HG03571 (cell line): Measurements from ENCODE around the gene NOSTRIN.
"Not testable (repeated sequence)": the region's sequence is repeated elsewhere in the genome, so short reads cannot be mapped to it uniquely, and the experiment has no call there.

ENCODE experiments used
- ATAC-seq: cut with Tn5 transposase; IDR thresholded peaks from one replicate; pipeline ENCODE4 v1.9.1; 2021; ENCODE audit not compliant: unreplicated experiment

The NOSTRIN gene, protein sequence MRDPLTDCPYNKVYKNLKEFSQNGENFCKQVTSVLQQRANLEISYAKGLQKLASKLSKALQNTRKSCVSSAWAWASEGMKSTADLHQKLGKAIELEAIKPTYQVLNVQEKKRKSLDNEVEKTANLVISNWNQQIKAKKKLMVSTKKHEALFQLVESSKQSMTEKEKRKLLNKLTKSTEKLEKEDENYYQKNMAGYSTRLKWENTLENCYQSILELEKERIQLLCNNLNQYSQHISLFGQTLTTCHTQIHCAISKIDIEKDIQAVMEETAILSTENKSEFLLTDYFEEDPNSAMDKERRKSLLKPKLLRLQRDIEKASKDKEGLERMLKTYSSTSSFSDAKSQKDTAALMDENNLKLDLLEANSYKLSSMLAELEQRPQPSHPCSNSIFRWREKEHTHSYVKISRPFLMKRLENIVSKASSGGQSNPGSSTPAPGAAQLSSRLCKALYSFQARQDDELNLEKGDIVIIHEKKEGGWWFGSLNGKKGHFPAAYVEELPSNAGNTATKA

DNA sequence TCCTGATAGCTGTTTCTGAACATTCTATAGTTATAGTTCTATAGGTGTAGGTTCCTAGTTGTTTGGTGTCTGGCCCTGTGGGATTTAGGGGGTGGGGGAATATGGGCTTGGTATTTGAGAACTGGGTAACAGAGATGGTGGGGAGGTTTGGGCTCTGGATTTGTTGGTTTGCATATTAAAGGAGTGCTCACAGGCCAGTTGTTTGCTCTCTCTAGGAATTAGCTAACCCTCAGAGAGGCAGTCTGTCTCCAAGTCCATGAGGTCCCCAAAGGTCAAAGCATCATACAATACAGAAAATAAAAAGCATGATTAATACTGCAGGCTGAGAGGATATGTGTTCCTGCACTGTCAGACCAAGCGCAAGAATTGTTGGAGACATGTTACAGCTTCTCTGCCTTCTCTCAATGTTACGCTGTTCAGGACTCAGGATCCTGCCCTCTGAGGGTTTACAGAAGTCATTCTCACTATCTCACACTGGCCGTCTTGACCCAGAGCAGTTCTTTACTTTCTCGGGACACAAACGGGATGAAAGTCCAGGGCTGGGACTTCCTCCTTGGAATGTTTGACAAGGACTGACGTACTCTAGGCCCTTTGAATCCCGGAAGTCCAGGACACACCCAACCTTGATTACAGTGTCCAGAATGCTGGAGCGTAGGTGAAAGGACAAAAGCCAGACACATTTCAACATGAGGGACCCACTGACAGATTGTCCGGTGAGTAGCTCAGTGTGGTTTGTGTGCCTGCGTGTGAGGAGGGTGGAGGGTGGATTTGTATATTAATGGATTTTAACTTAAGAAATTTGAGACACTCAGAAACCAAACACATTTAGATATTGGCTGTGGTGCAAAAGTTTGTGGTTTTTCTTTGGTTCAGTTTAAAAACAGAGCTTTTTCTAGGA is at the start of gene NOSTRIN:
Gene NOSTRIN, plus strand, starts transcription at position 677 of the 898 bp plus-strand sequence. Its CDS starts 10 bp downstream, at position 687.
- ATAC-seq: no peak

DNA sequence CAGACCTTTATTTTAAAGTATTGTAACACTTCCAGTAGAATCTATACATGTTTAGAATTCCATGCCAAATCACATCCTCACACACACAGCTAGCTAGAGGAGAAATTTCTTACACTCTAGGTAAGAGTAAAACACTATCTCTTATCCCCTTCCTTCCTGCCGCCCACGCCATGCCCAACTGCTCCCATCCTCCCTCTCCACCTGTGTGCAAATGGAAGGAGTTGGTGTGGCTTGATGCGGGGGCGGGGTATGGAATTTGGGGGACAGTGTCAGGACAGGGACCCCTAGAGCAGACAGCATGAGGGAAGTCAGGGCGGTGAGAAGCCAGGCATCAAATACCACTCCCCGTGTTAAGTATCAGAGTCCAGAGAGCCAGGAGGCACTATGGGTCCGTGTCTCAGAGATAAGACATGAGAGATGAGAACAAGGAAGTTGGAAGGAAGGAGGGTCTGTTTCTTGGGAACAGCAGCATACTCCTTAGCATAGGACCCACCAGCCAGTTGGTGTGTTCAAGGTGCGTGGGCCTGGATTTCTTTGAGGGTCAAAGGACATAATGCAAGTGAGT is 48.6 kb upstream of the NOSTRIN start:
- ATAC-seq: no peak

DNA sequence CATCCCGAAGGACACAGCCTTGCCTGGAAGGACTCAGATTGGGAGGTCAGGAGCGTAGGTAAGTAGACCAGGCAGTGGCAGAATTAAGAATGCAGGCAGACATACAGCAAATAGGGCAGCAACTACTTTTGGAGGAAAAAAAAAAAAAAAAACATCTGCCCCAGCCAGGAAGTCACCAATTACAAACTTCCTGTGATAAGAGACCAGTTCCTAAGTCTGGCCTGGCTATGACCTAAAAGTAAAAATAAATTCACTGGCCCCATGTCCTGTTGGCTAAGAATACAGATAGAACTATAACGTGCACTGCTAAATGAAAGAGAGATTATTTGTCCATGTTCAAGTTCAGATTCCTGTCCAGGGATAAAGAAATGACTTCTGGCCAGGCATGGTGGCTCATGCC is 45.2 kb upstream of the NOSTRIN start:
- ATAC-seq: no peak

DNA sequence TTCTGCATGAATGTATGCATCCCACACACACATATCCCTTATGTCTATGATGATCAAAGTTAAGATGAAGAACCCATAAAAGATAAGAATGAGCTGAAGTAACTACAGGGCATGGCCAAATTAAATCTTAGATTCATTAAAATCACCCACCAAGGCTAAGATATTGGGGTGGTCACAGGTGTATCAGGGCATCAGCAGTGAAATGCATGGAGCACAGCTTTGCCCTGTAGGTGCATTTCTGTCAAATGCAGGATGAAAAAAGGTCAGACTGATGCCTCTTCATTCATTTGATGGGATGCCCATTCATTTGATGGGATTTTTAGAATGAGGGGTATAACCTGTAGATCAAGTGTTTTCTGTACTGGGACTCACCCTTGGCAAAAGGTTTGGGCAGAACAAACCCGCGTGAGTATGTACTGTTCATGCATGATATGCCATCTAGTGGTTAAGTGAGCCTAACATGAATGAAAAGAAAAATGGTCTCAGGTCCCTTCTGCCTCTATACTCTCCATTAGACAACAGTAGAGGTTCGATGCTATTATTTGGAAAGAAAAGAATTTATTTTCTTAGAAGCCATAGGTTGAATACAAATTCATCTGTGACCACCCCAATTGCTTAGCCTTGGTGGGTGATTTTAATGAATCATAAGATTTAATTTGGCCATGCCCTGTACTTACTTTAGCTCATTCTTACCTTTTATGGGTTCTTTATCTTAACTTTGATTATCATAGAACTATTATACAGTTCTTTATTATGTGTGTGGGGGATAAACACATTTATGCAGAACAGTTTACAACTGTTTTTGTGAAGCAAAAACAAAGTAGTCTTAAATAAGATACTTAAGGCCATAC is 43.2 kb upstream of the NOSTRIN start:
- ATAC-seq: peak; percentile 81

DNA sequence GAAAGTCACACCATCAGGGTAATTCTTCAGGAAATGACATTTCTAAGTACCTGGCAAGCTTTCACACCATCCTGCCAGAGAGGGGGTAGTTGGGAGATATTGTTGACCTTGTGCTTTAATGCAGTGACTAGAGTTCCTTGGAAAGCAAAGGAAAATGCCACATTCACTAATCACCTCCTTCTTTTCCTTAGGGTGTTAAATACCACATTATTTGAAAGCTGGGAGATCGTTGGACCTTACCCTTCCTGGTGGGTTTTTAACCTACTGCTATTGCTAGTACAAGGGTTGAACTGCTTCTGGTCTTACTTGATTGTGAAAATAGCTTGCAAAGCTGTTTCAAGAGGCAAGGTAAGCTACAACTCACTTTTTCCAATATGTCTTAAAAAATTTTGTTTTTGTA is 37.0 kb upstream of the NOSTRIN start:
- no peak for ATAC-seq

DNA sequence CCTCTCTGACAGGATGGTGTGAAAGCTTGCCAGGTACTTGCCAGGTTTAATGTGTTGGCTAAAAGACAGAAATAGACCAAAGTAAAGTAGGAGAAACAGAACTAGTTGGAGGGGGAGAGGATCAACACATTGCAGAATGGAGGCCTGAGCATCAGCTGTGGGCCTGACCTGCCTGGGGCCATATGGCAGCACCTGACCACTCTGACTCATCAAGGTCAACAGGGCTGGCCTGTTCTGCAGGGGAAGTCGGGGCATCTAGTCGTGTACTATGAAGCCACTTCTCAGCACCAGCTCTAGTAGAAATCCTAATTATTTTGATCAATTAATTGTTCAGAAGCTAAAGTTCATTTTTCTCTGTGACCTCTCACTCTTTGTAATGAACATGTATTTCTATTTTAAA is 35.8 kb upstream of the NOSTRIN start:
- no peak for ATAC-seq

DNA sequence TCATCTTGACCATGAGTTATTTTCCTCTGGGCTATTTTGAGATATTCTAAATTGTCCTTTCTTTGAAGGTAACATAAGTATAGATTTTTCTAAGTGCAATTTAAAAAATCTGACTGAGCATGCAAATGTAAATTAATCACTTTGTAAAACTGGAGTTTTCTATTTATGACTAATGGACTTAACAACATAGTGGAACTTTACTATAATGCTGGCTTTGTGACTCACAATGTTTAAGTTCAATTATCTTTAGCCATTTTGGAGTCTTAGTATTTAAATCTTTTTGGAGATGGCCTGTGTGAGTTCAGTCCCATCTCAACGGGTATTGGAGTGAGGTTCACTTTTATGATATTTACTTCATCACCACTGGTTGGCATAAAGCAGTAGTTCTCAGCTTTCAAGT is 35.2 kb upstream of the NOSTRIN start:
- no peak for ATAC-seq

DNA sequence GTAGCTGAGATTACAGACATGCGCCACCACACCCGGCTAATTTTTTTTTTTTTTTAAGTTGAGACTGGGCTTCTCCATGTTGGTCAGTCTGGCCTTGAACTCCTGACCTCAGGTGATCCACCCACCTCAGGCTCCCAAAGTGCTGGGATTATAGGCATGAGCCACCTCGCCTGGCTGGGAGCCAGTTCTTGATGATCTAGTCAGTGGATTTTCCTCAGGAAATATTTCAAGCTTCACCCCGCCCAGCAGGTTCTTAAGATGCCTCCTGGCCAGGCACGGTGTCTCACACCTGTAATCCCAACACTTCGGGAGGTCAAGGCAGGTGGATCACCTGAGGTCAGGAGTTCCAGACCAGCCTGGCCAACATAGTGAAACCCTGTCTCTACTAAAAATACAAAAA is 34.1 kb upstream of the NOSTRIN start:
- not testable (repeated sequence) for ATAC-seq

DNA sequence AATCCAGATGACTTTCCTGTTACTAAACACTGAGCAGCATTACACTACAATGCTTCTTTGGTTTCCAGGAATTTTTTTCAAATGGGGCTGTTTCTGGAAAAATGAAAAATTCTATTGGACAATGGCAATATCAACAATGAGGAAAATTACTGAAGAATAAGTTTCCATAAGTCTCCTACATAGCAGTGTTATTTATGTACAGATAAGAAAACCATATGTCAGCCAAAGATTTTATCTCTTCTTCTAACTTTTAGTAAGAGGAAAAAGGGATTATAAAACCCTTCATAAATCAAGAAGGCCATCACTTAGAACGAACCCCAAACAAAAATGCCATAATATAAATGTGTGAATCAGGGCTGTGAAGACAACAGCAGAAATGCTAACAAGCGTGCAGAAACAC is 31.6 kb upstream of the NOSTRIN start:
- ATAC-seq: no peak

DNA sequence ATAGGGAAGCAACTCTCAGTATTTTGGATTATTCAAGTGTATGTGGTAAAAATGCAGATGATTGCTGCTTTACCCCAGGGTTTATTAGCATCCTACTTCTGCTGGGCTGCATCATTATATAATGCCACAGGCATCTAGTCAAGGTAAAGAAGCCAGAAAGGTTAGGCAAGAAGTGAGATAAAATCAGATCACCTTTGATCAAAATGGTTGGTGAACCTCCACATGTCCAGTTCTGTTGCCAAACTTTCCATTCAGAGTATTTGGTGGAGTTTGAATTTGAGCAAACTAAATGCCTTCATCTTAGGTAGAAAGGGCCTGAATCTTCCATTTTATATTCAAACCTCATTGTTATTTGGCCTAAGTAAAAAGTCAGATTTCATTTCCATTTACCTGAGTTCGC is 29.7 kb upstream of the NOSTRIN start:
- ATAC-seq: no peak

DNA sequence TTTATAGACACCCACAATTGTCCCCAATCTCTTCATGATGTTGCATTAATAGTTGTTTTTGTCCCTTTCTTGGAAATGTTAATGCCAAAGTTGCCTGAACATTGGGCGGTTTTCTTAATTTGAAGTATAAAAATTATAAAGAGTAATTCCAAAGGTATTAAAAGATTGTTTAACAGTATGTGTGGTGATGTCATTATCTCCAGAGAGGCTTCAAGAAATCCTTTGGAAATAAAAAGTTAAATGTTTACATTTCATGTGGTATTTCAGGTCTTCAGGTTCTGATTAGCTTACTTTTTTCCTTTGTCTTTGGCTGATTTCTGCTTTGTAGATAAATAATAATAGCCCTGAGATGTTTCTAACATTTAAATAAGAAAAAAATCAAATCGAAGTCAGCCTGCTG is 29.3 kb upstream of the NOSTRIN start:
- ATAC-seq: no peak

DNA sequence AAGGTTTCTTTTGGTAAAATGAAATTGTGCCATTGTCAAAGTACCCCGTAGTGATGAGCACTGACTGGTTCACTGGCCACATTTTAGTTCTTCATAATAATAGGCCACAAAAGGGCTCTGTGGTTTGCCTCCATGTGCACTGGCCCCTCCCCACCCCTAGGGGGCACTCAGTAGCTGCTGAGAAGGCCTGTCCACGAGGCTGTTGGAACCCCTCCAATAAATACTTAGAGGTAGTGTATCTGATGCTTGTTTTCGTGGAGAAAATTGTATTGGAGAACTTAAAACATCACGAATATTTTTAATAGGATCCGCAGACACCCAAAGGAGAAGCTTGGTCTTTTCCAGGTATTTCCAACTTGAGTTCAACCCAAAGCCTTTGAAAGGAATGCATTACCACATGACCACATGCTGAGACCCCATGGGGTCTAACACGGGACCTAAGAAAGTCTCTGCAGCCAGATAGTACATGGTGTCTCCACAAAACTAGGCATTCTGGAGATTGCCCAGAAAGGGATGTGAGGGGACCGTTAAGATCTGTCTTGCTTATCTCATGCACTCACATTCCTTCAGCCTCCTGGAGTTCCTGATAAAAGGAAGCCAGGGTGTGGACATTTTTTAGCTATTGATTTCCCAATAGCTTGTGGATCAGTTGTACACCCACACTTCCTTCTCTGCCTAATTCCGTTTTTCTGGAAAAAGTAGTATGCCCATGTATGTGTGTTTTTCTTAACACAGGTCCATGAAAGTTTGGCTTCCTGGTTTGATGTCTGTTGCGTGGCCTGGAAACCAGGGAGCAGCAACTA is 28.5 kb upstream of the NOSTRIN start:
- no peak for ATAC-seq

DNA sequence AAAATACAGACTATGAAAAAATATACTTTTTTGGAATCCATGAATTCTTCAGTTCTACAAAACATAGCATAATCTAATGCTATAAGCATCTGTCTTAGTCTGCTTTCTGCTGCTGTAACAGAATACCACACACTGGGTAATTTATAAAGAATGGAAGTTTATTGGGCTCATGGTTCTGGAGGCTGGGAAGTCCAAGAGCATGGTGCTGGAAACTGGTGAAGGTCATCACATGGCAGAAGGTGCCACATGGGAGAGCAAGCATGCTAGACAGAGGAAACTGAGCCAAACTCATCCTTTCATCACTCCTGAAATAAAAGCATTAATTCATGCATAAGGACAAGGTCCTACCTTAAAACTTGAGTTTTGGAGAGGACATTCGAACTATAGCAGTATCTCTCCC is 26.6 kb upstream of the NOSTRIN start:
- ATAC-seq: no peak

DNA sequence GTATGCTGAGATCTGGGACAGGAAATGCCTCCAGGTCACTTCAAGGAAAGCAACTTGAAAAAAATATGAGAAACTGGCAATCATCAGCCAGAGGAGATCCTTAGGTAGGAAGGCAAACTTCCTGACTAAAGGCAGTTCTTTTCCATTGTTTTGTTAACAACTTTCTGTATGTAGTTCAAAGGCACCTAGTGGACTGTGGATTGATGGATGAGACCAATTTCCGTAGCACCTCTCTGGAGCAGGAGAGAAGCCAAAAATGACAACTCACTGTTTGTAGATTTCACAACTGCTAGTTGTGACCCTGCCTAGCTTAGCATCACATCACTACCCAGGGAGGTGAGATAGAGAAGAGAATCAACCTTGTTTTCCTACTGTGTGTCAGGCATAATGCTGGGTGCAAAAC is 21.8 kb upstream of the NOSTRIN start:
- ATAC-seq: no peak

DNA sequence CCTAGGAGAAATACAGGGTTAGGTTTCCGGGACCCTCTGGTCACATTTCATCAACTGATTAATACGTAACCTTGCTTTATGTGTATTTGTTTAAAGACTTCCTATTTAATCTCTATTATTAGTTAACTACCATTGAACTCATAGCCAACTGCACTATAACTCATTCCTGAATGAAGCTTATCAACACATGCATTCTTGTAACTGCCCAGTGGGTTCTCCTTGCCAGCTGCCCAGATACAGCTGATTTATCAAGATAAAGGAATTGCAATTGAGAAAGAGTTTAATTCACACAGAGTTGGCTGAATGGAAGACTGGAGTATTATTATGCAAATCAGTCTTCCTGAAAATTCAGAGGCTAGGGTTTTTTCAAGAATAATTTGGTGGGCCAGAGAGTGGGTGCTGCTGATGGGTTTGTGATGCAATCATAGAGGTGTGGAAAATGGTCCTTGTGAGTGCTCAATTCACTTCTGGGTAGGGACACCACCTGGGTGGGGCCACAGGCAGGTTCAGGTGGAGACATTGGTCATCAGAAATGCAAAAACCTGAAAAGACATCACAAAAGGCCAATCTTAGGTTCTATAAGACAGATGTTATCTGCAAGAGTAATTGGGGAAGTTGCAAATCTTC is 21.1 kb upstream of the NOSTRIN start:
- no peak for ATAC-seq

DNA sequence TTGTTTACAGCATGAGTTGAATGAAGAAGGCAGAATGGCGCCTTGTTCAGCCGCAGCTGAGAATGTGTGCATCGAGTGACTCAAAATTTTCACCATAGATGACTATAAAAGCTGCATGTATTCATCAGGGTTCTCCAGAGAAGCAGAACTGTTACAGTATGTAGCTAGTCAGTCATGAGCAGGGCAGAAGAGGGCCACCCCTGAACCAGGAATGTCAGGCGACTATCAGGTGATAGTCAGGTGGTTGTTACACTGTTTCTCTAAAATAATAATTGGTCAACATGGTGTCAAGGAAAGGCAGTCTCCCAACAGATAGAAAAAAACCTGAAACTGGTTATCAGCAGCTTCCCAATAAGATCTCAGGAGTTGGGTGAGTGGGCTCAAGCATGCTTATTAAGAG is 20.2 kb upstream of the NOSTRIN start:
- no peak for ATAC-seq

DNA sequence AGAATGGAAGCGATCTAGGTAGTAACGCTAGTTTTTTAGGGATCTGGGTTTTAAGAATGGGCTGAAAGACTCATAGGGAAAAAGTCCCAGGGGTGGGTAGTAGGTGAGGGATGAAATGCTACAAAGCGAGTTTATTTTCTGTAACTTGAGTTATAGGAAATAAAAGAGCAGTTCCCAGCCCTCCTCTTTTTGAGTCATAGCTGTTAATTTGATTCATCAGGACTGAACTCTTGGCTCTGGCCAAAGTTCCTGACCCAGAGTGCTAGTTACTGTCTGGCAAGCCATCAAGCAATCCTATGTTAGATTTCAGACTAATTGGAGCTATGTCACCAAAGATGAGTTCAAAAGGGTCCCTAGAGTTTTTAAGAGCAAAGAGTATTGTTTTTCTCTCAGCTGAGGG is 17.4 kb upstream of the NOSTRIN start:
- ATAC-seq: no peak

DNA sequence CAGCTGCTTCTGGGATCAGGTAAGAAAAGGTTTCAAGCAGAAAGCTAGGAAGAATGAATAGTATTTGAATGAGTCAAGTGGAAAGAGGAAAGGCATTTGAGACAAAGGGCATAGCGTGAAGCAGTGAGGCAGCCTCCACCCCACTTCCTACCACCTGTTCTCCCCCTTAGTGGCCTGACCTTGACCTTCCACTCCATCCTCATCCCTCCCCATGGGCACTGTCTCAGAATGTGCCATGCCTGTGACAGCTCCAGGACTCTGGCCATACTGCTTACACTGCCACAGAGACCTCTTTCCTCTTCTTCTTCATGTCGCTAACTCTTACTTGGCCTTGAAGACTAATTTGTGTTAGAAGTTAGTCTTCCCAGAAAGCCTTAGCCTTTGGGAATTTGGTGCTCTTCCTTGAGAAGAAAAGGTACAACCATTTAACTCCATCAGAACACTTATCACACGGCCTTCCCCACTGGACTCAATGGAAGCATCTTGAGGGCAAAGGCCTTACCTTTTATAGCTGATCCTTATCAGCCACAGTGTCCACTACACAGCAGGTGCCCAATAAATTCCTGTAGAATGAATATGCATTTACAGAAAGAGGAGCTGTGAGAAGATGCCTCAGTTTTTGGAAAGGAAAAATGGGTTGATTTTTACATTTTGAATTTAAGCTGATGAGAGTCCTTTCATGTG is 15.2 kb upstream of the NOSTRIN start:
- no peak for ATAC-seq
